GM19372 (cell line): ENCODE results near the gene FN3K.

Experiments
- ATAC-seq: cut with Tn5 transposase; IDR thresholded peaks from one replicate; pipeline ENCODE4 v1.9.1; 2021; ENCODE audit warnings: mild to moderate bottlenecking, low read depth, moderate library complexity; ENCODE audit not compliant: unreplicated experiment

Gene FN3K

GRCh38 chr17:82703036-82703745, 32.2 kb upstream of the FN3K start:
- ATAC-seq = no peak

GRCh38 chr17:82703935-82704865, 31.2 kb upstream of the FN3K start:
- no peak for ATAC-seq

- ATAC-seq = no peak
Measured at GRCh38 chr17:82704886-82705285, 30.5 kb upstream of the FN3K start.

GRCh38 chr17:82705756-82706155, 29.7 kb upstream of the FN3K start:
- ATAC-seq = no peak

GRCh38 chr17:82709024-82709675, 26.3 kb upstream of the FN3K start:
- no peak for ATAC-seq

- no peak for ATAC-seq
Measured at GRCh38 chr17:82709676-82710498, 25.5 kb upstream of the FN3K start.

GRCh38 chr17:82710499-82711232, 24.7 kb upstream of the FN3K start:
- no peak for ATAC-seq

- no peak for ATAC-seq
Measured at GRCh38 chr17:82713071-82713723, 22.2 kb upstream of the FN3K start.

GRCh38 chr17:82716203-82717010, 19.0 kb upstream of the FN3K start, which contains the start of gene FN3KRP:
Gene FN3KRP, plus strand, starts transcription at chr17:82716706. Its CDS starts 50 bp downstream, at chr17:82716756.
- peak; percentile 60 for ATAC-seq

GRCh38 chr17:82718986-82719685, 16.3 kb upstream of the FN3K start:
- no peak for ATAC-seq

GRCh38 chr17:82720204-82720603, 15.2 kb upstream of the FN3K start:
- no peak for ATAC-seq

- ATAC-seq = no peak
Measured at GRCh38 chr17:82722341-82723013, 12.9 kb upstream of the FN3K start.

GRCh38 chr17:82723169-82723807, 12.1 kb upstream of the FN3K start:
- no peak for ATAC-seq

- ATAC-seq = no peak
Measured at GRCh38 chr17:82726427-82726826, 9.0 kb upstream of the FN3K start.

- no peak for ATAC-seq
Measured at GRCh38 chr17:82729479-82730260, 5.7 kb upstream of the FN3K start.
